ENCODE data around the gene PGAM1. TPM values are rescaled to one million over a fixed set of nuclear protein-coding genes. Genes with fewer than 3 reads are reported as not detected.

PGAM1 gene
- total and polyA plus RNA-seq, 2 of the 4 experiments (the other 2 are of a cell fraction) = 686 to 841 TPM

- H2BK120ac ChIP-seq (ENCODE audit: low read depth, low read length) = no peak overlapping the region
- H3K9ac ChIP-seq (ENCODE audit: low read depth, low read length) = no peak overlapping the region
- H3K23ac ChIP-seq (ENCODE audit: low read depth, low read length) = no peak overlapping the region
- no peak overlapping the region for H2BK15ac ChIP-seq (ENCODE audit: low read depth, low read length)
- ATAC-seq (ENCODE audit: low read depth) (no peak), DNase-seq (no peak)
- no peaks in the 10 kb centered on the region for H3K27me3 ChIP-seq (ENCODE audit: control insufficient read depth, insufficient read depth, low read length)
- no peak overlapping the region for H3K4me2 ChIP-seq (ENCODE audit: low read depth, low read length)
- no peak overlapping the region for H3K4ac ChIP-seq (ENCODE audit: low read depth, low read length)
- H4K5ac ChIP-seq (ENCODE audit: low read depth, low read length) = no peak overlapping the region
- intact Hi-C loops (cut with micrococcal nuclease) = no loop called here
- no peak overlapping the region for H3K4me3 ChIP-seq (ENCODE audit: insufficient read depth, low read depth, low read length)
- no peak overlapping the region for H2AK5ac ChIP-seq (ENCODE audit: low read depth, low read length)
- no peak overlapping the region for H4K91ac ChIP-seq (ENCODE audit: insufficient read depth, low read depth, low read length)
- H2AFZ ChIP-seq (replicated peaks; ENCODE audit: low read length, poor library complexity) = no peak overlapping the region
- H3K4me1 ChIP-seq (ENCODE audit: control insufficient read depth, insufficient read depth, low read length) = peaks cover 3% of the 10 kb centered on the region; the same call in 1 of the 2 replicates
- ChIA-PET POLR2A (ENCODE audit: unreplicated experiment) (no interaction called here), CTCF (no interaction called here)
- H3K9me3 ChIP-seq (ENCODE audit: control insufficient read depth, insufficient read depth, low read length) = no peaks in the 10 kb centered on the region
- peaks cover 0 to 9% of the 10 kb centered on the region in 2 experiments; a peak in 3 of 4 replicates for H3K79me1 ChIP-seq (ENCODE audit: low read depth in 1 of 2, low read length in 2 of 2)
- H4K8ac ChIP-seq (ENCODE audit: low read depth in 2 of 2, low read length in 2 of 2) = no peak overlapping the region
- no peak overlapping the region for H3K56ac ChIP-seq (ENCODE audit: extremely low read depth, insufficient read depth, low read length)
- no peak overlapping the region for H2BK5ac ChIP-seq (ENCODE audit: low read depth, low read length, poor library complexity, severe bottlenecking)
- no peaks in the 10 kb centered on the region for H4K20me1 ChIP-seq (ENCODE audit: insufficient read depth, low read length)
- no peak for TF ChIP-seq RCOR1 (IDR thresholded peaks at IDR 0.05; ENCODE audit: insufficient replicate concordance, low read length)
- no peak for TF ChIP-seq RAD21 (IDR thresholded peaks at IDR 0.05; ENCODE audit: low read length)
- TF ChIP-seq ELK1 (IDR thresholded peaks at IDR 0.05; ENCODE audit: borderline replicate concordance, low read depth, low read length) = no peak
- TF ChIP-seq CHD1 (IDR thresholded peaks at IDR 0.05; ENCODE audit: low read depth, low read length) = no peak
- no peak for TF ChIP-seq CEBPB (IDR thresholded peaks at IDR 0.05; ENCODE audit: low read depth, low read length)
- TF ChIP-seq CTCF (conservative IDR thresholded peaks at IDR 0.05; ENCODE audit: low read depth, low read length) = no peak
- no peak overlapping the region for H3K14ac ChIP-seq (replicated peaks; ENCODE audit: low read depth, low read length)
- no peaks in the 10 kb centered on the region for H3K9me1 ChIP-seq (ENCODE audit: insufficient read depth, low read length)
- in situ Hi-C loops (cut with MboI; ENCODE audit: low sequenced_read_pairs) = no loop called here
- H3K27ac ChIP-seq (ENCODE audit: insufficient read depth, low read length) = no peak overlapping the region
- BruUV-seq (replicated peaks) = no TSS peak
- no peak overlapping the region for H2BK20ac ChIP-seq (ENCODE audit: low read depth, low read length)
- H3K18ac ChIP-seq (ENCODE audit: low read depth, low read length) = no peak overlapping the region
- dilution Hi-C loops (cut with HindIII; ENCODE audit: low sequenced_read_pairs, unreplicated experiment) = no loop called here
- no peaks in the 10 kb centered on the region for H3K36me3 ChIP-seq (ENCODE audit: control insufficient read depth, insufficient read depth, low read length)
- H2AK9ac ChIP-seq (replicated peaks; ENCODE audit: low read depth, low read length, poor library complexity) = no peak overlapping the region
Measured at GRCh38 chr10:97404044-97404443, 21.9 kb upstream of the PGAM1 start.
